Liver (tissue), 9 donors: Measurements from ENCODE around the gene XDH. TPM values are rescaled to one million over a fixed set of nuclear protein-coding genes. Genes with fewer than 3 reads are reported as not detected.

ENCODE experiments used
- DNase-seq: peaks from one replicate; pipeline ENCODE4 v3.0.0-alpha.2; 2017; ENCODE audit warnings: low spot score
- H3K27ac ChIP-seq, 2 donors: one replicate each; pipeline ENCODE4 v1.7.0; 2013; ENCODE audit warnings: inconsistent platforms in 2 of 2, low read length in 2 of 2, control low read depth in 1 of 2, low read depth in 1 of 2, mild to moderate bottlenecking in 1 of 2
- H3K27me3 ChIP-seq, 4 donors: one replicate each; pipeline versions ENCODE4 v1.6.1 to v1.7.0; 2013; ENCODE audit warnings: low read length in 3 of 4, inconsistent platforms in 1 of 4, mild to moderate bottlenecking in 1 of 4, moderate library complexity in 1 of 4; ENCODE audit not compliant: control insufficient read depth in 4 of 4, insufficient read depth in 4 of 4
- H3K36me3 ChIP-seq, 4 donors: one replicate each; pipeline versions ENCODE4 v1.6.1 to v1.7.0; 2013; ENCODE audit warnings: low read length in 3 of 4, mild to moderate bottlenecking in 3 of 4, low read depth in 1 of 4, moderate library complexity in 1 of 4; ENCODE audit not compliant: control insufficient read depth in 4 of 4, insufficient read depth in 3 of 4
- H3K4me1 ChIP-seq, 4 donors: one replicate each; pipeline versions ENCODE4 v1.6.1 to v1.7.0; 2013; ENCODE audit warnings: low read length in 3 of 4, mild to moderate bottlenecking in 3 of 4, moderate library complexity in 1 of 4; ENCODE audit not compliant: control insufficient read depth in 4 of 4, insufficient read depth in 4 of 4
- H3K4me3 ChIP-seq, 3 donors: one replicate each; pipeline versions ENCODE4 v1.6.1 to v1.7.0; 2013; ENCODE audit warnings: low read length in 3 of 3, control low read depth in 1 of 3, low read depth in 1 of 3, mild to moderate bottlenecking in 1 of 3
- H3K9ac ChIP-seq, 2 donors: one replicate each; pipeline ENCODE4 v1.7.0; 2013; ENCODE audit warnings: low read length in 2 of 2, mild to moderate bottlenecking in 2 of 2, moderate library complexity in 2 of 2, control low read depth in 1 of 2, low read depth in 1 of 2
- H3K9me3 ChIP-seq, 4 donors: one replicate each; pipeline versions ENCODE4 v1.6.1 to v1.7.0; 2013; ENCODE audit warnings: low read length in 3 of 4; ENCODE audit not compliant: control insufficient read depth in 4 of 4
- ATF3 ChIP-seq: IDR thresholded peaks from 2 replicates; pipeline ENCODE4 v1.6.1; 2016; ENCODE audit warnings: antibody characterized with exemption
- CTCF ChIP-seq: fragments of 150-350 bp; IDR thresholded peaks from 2 replicates; pipeline ENCODE4 v1.5.1; 2017; ENCODE audit warnings: improper control_type of control experiment, low read depth, low read length; ENCODE audit not compliant: missing input control
- EGR1 ChIP-seq, 2 donors: IDR thresholded peaks; 2 replicates each; pipeline ENCODE4 v1.6.1; 2016 to 2018; ENCODE audit warnings: antibody characterized with exemption in 2 of 2, low read depth in 2 of 2
- FOXA1 ChIP-seq: IDR thresholded peaks from 2 replicates; pipeline ENCODE4 v1.6.1; 2016; ENCODE audit warnings: antibody characterized with exemption
- FOXA2 ChIP-seq: IDR thresholded peaks from 2 replicates; pipeline ENCODE4 v1.6.1; 2016; ENCODE audit warnings: antibody characterized with exemption
- GABPA ChIP-seq, 2 donors: IDR thresholded peaks in 1 of 2; conservative IDR thresholded peaks in 1 of 2; 2 replicates each; pipeline ENCODE4 v1.6.1; 2016; ENCODE audit warnings: antibody characterized with exemption in 2 of 2, mild to moderate bottlenecking in 1 of 2, moderate library complexity in 1 of 2
- HNF4A ChIP-seq, 2 donors: conservative IDR thresholded peaks; 2 replicates each; pipeline ENCODE4 v1.6.1; 2016; ENCODE audit warnings: antibody characterized with exemption in 2 of 2, mild to moderate bottlenecking in 2 of 2
- HNF4G ChIP-seq: IDR thresholded peaks from 2 replicates; pipeline ENCODE4 v1.6.1; 2016; ENCODE audit warnings: antibody characterized with exemption
- JUND ChIP-seq, 2 donors: IDR thresholded peaks; 2 replicates each; pipeline ENCODE4 v1.6.1; 2016; ENCODE audit warnings: antibody characterized with exemption in 2 of 2
- MAX ChIP-seq: IDR thresholded peaks from 2 replicates; pipeline ENCODE4 v1.6.1; 2016; ENCODE audit warnings: antibody characterized with exemption
- NR2F2 ChIP-seq: IDR thresholded peaks from 2 replicates; pipeline ENCODE4 v1.6.1; 2016; ENCODE audit warnings: antibody characterized with exemption
- RAD21 ChIP-seq, 2 donors: IDR thresholded peaks; 2 replicates each; pipeline ENCODE4 v1.6.1; 2016; ENCODE audit warnings: antibody characterized with exemption in 2 of 2, mild to moderate bottlenecking in 2 of 2
- REST ChIP-seq: IDR thresholded peaks from 2 replicates; pipeline ENCODE4 v1.6.1; 2016; ENCODE audit warnings: antibody characterized with exemption, mild to moderate bottlenecking
- RXRA ChIP-seq, 2 donors: IDR thresholded peaks; 2 replicates each; pipeline ENCODE4 v1.6.1; 2017 to 2018; ENCODE audit warnings: antibody characterized with exemption in 2 of 2, mild to moderate bottlenecking in 1 of 2
- SP1 ChIP-seq: IDR thresholded peaks from 2 replicates; pipeline ENCODE4 v1.6.1; 2018; ENCODE audit warnings: antibody characterized with exemption, mild to moderate bottlenecking
- TAF1 ChIP-seq: conservative IDR thresholded peaks from 2 replicates; pipeline ENCODE4 v1.6.1; 2016; ENCODE audit warnings: antibody characterized with exemption, mild to moderate bottlenecking
- YY1 ChIP-seq: IDR thresholded peaks from 2 replicates; pipeline ENCODE4 v1.6.1; 2016; ENCODE audit warnings: antibody characterized with exemption, mild to moderate bottlenecking
- ZBTB33 ChIP-seq: IDR thresholded peaks from 2 replicates; pipeline ENCODE4 v1.6.1; 2016; ENCODE audit warnings: antibody characterized with exemption
- polyA plus RNA-seq, 2 donors: library from polyadenylated mRNA; stranded (reverse) in 1 of 2; unstranded in 1 of 2; fragments of 200-250 nt in 1 of 2; fragments of >200 nt in 1 of 2; fragmentation: Nextera tagmentation in 1 of 2; extraction: Ambion mirVana in 1 of 2; gene quantifications; one replicate each; pipeline versions ENCODE4 v1.2.1 to v1.2.3, GENCODE V29; 2013 to 2015
- total RNA-seq, 2 donors: library from RNA; depleted of rRNA; stranded (reverse); fragments of >200 nt; gene quantifications; one replicate each; pipeline ENCODE4 v1.2.3, GENCODE V29; 2014
- donor health status: healthy.
- donor health status: healthy.
- donor health status: healthy.
- donor health status: healthy.
- donor health status: healthy.

The XDH gene
- total and polyA plus RNA-seq, 4 donors: 6.8 to 76.6 (median 12.0) TPM

- Histone ChIP-seq H3K4me3 (no peak overlapping the region), H3K36me3 (no peaks in the 10 kb centered on the region), H3K27me3 (no peaks in the 10 kb centered on the region)
Observed at GRCh38 chr2:31300309-31300708, 114.2 kb downstream of the XDH start.

More at GRCh38 chr2:31300309-31300708, 114.2 kb downstream of the XDH start:
- no peak for DNase-seq
- TF ChIP-seq MAX (no peak), HNF4G (no peak), JUND (IDR thresholded peaks at IDR 0.05) (no peak), FOXA1 (no peak), REST (no peak), ZBTB33 (no peak), NR2F2 (no peak), YY1 (no peak), RXRA (IDR thresholded peaks at IDR 0.05) (no peak), TAF1 (no peak), HNF4A (conservative IDR thresholded peaks at IDR 0.05) (no peak), EGR1 (IDR thresholded peaks at IDR 0.05; ENCODE audit: low read depth in 2 of 2) (no peak), ATF3 (no peak), FOXA2 (no peak), SP1 (no peak), CTCF (no peak), RAD21 (IDR thresholded peaks at IDR 0.05) (no peak), GABPA (IDR thresholded peaks at IDR 0.05 in 1 of 2, conservative IDR thresholded peaks at IDR 0.05 in 1 of 2) (no peak)
- no peaks in the 10 kb centered on the region for H3K4me1 ChIP-seq
- H3K9me3 ChIP-seq: no peaks in the 10 kb centered on the region
- H3K9ac ChIP-seq: no peak overlapping the region
- no peak overlapping the region for H3K27ac ChIP-seq
